GM15510 (cell line): Measurements from ENCODE around the gene KCNIP4.

Experiments used
- POLR2A ChIP-seq: IDR thresholded peaks from 3 replicates; pipeline ENCODE4 v1.6.1; 2011; ENCODE audit warnings: borderline replicate concordance; ENCODE audit not compliant: insufficient read length; ENCODE audit errors: extremely low read depth

KCNIP4 gene

GRCh38 chr4:21592970-21593670 is 355.5 kb downstream of the KCNIP4 start:
- no peak for TF ChIP-seq POLR2A

- TF ChIP-seq POLR2A = no peak
These were observed 371.5 kb downstream of the KCNIP4 start for GRCh38 chr4:21577056-21577455.

- no peak for TF ChIP-seq POLR2A
These were observed 377.5 kb downstream of the KCNIP4 start for GRCh38 chr4:21571100-21571499.

- TF ChIP-seq POLR2A = no peak
These were observed 378.9 kb downstream of the KCNIP4 start for GRCh38 chr4:21569638-21570037.

- TF ChIP-seq POLR2A = no peak
These were observed 393.5 kb downstream of the KCNIP4 start for GRCh38 chr4:21555083-21555482.

GRCh38 chr4:21554500-21554899 is 394.1 kb downstream of the KCNIP4 start:
- no peak for TF ChIP-seq POLR2A

- no peak for TF ChIP-seq POLR2A
These were observed 394.5 kb downstream of the KCNIP4 start for GRCh38 chr4:21554066-21554465.

GRCh38 chr4:21552455-21552854 is 396.1 kb downstream of the KCNIP4 start:
- TF ChIP-seq POLR2A = no peak

- no peak for TF ChIP-seq POLR2A
These were observed 403.6 kb downstream of the KCNIP4 start for GRCh38 chr4:21544955-21545354.

GRCh38 chr4:21544415-21544814 is 404.2 kb downstream of the KCNIP4 start:
- TF ChIP-seq POLR2A = no peak

- no peak for TF ChIP-seq POLR2A
These were observed 405.1 kb downstream of the KCNIP4 start for GRCh38 chr4:21543514-21543913.

GRCh38 chr4:21535898-21536297 is 412.7 kb downstream of the KCNIP4 start:
- no peak for TF ChIP-seq POLR2A

GRCh38 chr4:21531048-21531447 is 417.5 kb downstream of the KCNIP4 start:
- no peak for TF ChIP-seq POLR2A

- TF ChIP-seq POLR2A = no peak
These were observed 419.4 kb downstream of the KCNIP4 start for GRCh38 chr4:21529214-21529613.

GRCh38 chr4:21522296-21522695 is 426.3 kb downstream of the KCNIP4 start:
- TF ChIP-seq POLR2A = no peak

GRCh38 chr4:21517126-21517859 is 431.3 kb downstream of the KCNIP4 start:
- no peak for TF ChIP-seq POLR2A
